OCI-LY3 (cell line): ENCODE results near the gene KITLG.

ENCODE experiments used
- H2AFZ ChIP-seq: fragments of 200-600, 300-600 bp; shearing (Covaris generic); 2 replicates; pipeline ENCODE4 v1.6.0; 2014; ENCODE audit warnings: antibody characterized with exemption, low read depth, low read length
- H3K27ac ChIP-seq: fragments of 200-600, 300-600 bp; sonication (generic); 2 replicates; pipeline ENCODE4 v1.5.1; 2014; ENCODE audit warnings: mild to moderate bottlenecking, low read length, moderate library complexity, mixed read lengths
- H3K27me3 ChIP-seq: fragments of 200-600, 300-600 bp; sonication (generic); 2 replicates; pipeline ENCODE4 v1.6.1; 2014; ENCODE audit warnings: low read depth, low read length, mixed read lengths
- H3K36me3 ChIP-seq: fragments of 200-600, 300-600 bp; sonication (generic); replicated peaks from 2 replicates; pipeline ENCODE3; 2014; ENCODE audit warnings: low read depth, low read length, mixed read lengths
- H3K4me1 ChIP-seq: fragments of 300-600, 200-600 bp; sonication (generic); 2 replicates; pipeline ENCODE4 v1.6.1; 2014; ENCODE audit warnings: low read length, mixed read lengths
- H3K4me2 ChIP-seq: fragments of 200-600, 300-600 bp; sonication (generic); 2 replicates; pipeline ENCODE4 v1.6.1; 2014; ENCODE audit warnings: low read length, mixed read lengths
- H3K4me3 ChIP-seq: fragments of 300-600, 200-600 bp; sonication (generic); 2 replicates; pipeline ENCODE4 v1.5.1; 2014; ENCODE audit warnings: antibody characterized with exemption, mild to moderate bottlenecking, low read length, moderate library complexity
- H3K79me2 ChIP-seq: fragments of 300-600, 200-600 bp; shearing (Covaris generic); 2 replicates; pipeline ENCODE4 v1.6.1; 2014; ENCODE audit warnings: mild to moderate bottlenecking, low read length, mixed read lengths
- H3K9ac ChIP-seq: fragments of 300-600, 200-600 bp; shearing (Covaris generic); 2 replicates; pipeline ENCODE4 v1.6.0; 2014; ENCODE audit warnings: mild to moderate bottlenecking, low read length, moderate library complexity
- H3K9me3 ChIP-seq: fragments of 200-600, 300-600 bp; shearing (Covaris generic); 2 replicates; pipeline ENCODE4 v1.6.1; 2014; ENCODE audit warnings: low read length, mixed read lengths; ENCODE audit not compliant: insufficient read depth
- H4K20me1 ChIP-seq: fragments of 200-600, 300-600 bp; sonication (generic); 2 replicates; pipeline ENCODE4 v1.6.1; 2016; ENCODE audit warnings: low read length, mixed read lengths; ENCODE audit not compliant: insufficient read depth
- CTCF ChIP-seq: fragments of 200-600, 300-600 bp; sonication (generic); IDR thresholded peaks from 2 replicates; pipeline ENCODE4 v1.5.1; 2014; ENCODE audit warnings: antibody characterized with exemption, low read length, low read depth
- EZH2phosphoT487 ChIP-seq: fragments of 200-600 bp; shearing (Covaris generic); IDR thresholded peaks from 2 replicates; pipeline ENCODE4 v1.6.1; 2018; ENCODE audit warnings: antibody characterized with exemption, mixed run types, low read depth

The KITLG gene

GRCh38 chr12:88494520-88494919, 85.8 kb downstream of the KITLG start:
- TF ChIP-seq CTCF (no peak), EZH2phosphoT487 (no peak)
- no peaks in the 10 kb centered on the region for H3K4me1 ChIP-seq
- H3K36me3 ChIP-seq: no peaks in the 10 kb centered on the region
- H3K27me3 ChIP-seq: no peaks in the 10 kb centered on the region
- H3K9me3 ChIP-seq: no peaks in the 10 kb centered on the region
- no peak overlapping the region for H3K9ac ChIP-seq
- H3K79me2 ChIP-seq: no peaks in the 10 kb centered on the region
- H2AFZ ChIP-seq: no peak overlapping the region
- H3K4me2 ChIP-seq: no peak overlapping the region
- H4K20me1 ChIP-seq: no peaks in the 10 kb centered on the region
- H3K4me3 ChIP-seq: no peak overlapping the region
- H3K27ac ChIP-seq: no peak overlapping the region

GRCh38 chr12:88493636-88494035, 86.6 kb downstream of the KITLG start:
- Histone ChIP-seq H3K4me3 (no peak overlapping the region), H3K27me3 (no peaks in the 10 kb centered on the region), H3K27ac (no peak overlapping the region), H2AFZ (no peak overlapping the region), H3K79me2 (no peaks in the 10 kb centered on the region), H3K9ac (no peak overlapping the region), H3K36me3 (no peaks in the 10 kb centered on the region), H3K4me1 (no peaks in the 10 kb centered on the region), H3K9me3 (no peaks in the 10 kb centered on the region), H4K20me1 (no peaks in the 10 kb centered on the region), H3K4me2 (no peak overlapping the region)
- TF ChIP-seq EZH2phosphoT487 (no peak), CTCF (no peak)

GRCh38 chr12:88490425-88490824, 89.8 kb downstream of the KITLG start:
- no peak for TF ChIP-seq EZH2phosphoT487
- no peak for TF ChIP-seq CTCF
- Histone ChIP-seq H3K9ac (no peak overlapping the region), H3K36me3 (no peaks in the 10 kb centered on the region), H3K4me2 (no peak overlapping the region), H4K20me1 (no peaks in the 10 kb centered on the region), H3K4me1 (no peaks in the 10 kb centered on the region), H2AFZ (no peak overlapping the region), H3K9me3 (no peaks in the 10 kb centered on the region), H3K27ac (no peak overlapping the region), H3K79me2 (no peaks in the 10 kb centered on the region), H3K4me3 (no peak overlapping the region), H3K27me3 (no peaks in the 10 kb centered on the region)

DNA sequence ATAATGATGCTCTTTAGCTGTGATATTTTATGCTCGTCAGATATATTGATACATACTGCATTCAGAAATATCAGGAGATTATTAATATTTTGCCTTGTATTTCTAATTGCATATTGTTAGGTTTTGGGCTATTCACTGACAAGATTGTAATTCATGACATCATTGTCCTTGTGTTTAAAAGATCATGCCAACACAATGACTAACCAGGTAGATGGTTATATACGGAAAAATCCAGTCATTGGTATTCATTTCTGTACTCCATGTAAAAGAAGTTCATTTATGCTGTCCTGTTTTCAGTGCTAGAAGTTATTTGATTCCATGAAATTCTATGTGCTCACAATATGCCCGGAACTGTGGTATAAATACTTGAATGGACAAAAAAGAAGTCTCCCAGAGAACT, 107.5 kb downstream of the KITLG start:
- Histone ChIP-seq H3K9ac (no peak overlapping the region), H4K20me1 (no peaks in the 10 kb centered on the region), H3K27ac (no peak overlapping the region), H3K9me3 (no peaks in the 10 kb centered on the region), H3K4me1 (peaks cover 4% of the 10 kb centered on the region; the same call in 1 of the 2 replicates), H3K4me3 (no peak overlapping the region), H3K36me3 (no peaks in the 10 kb centered on the region), H3K27me3 (no peaks in the 10 kb centered on the region), H3K79me2 (no peaks in the 10 kb centered on the region), H3K4me2 (no peak overlapping the region), H2AFZ (no peak overlapping the region)
- no peak for TF ChIP-seq CTCF
- TF ChIP-seq EZH2phosphoT487: no peak
